Measurements from ENCODE around the gene ESRRG.

Gene ESRRG

GRCh38 chr1:216723274-216723780 lies at the start of gene ESRRG:
Gene ESRRG, minus strand, starts transcription at chr1:216723429. Its CDS starts 130 bp downstream, at chr1:216723299.
- no peak for DNase-seq (ENCODE audit: low read depth)
- H3K4me3 ChIP-seq (ENCODE audit: low read depth, low read length) = no peak within 1 kb of the TSS
- TF ChIP-seq CTCF (IDR thresholded peaks at IDR 0.05; ENCODE audit: low read depth, low read length, missing control alignments) = no peak

- no peak overlapping the region for H3K4me3 ChIP-seq (ENCODE audit: low read depth, low read length)
- no peak for DNase-seq (ENCODE audit: low read depth)
These were observed 48.7 kb upstream of the ESRRG start for GRCh38 chr1:216771922-216772321.

GRCh38 chr1:216766633-216767327 lies 43.6 kb upstream of the ESRRG start:
- DNase-seq (ENCODE audit: low read depth) = no peak
- H3K4me3 ChIP-seq (ENCODE audit: low read depth, low read length) = no peak overlapping the region
- TF ChIP-seq CTCF (IDR thresholded peaks at IDR 0.05; ENCODE audit: low read depth, low read length, missing control alignments) = no peak

More at GRCh38 chr1:216771922-216772321, 48.7 kb upstream of the ESRRG start:
- no peak for TF ChIP-seq CTCF (IDR thresholded peaks at IDR 0.05; ENCODE audit: low read depth, low read length, missing control alignments)

GRCh38 chr1:216765346-216766300 lies 42.4 kb upstream of the ESRRG start:
- no peak for TF ChIP-seq CTCF (IDR thresholded peaks at IDR 0.05; ENCODE audit: low read depth, low read length, missing control alignments)
- no peak for DNase-seq (ENCODE audit: low read depth)
- no peak overlapping the region for H3K4me3 ChIP-seq (ENCODE audit: low read depth, low read length)

- no peak for DNase-seq (ENCODE audit: low read depth)
- no peak overlapping the region for H3K4me3 ChIP-seq (ENCODE audit: low read depth, low read length)
- TF ChIP-seq CTCF (IDR thresholded peaks at IDR 0.05; ENCODE audit: low read depth, low read length, missing control alignments) = no peak
These were observed 34.9 kb upstream of the ESRRG start for GRCh38 chr1:216758161-216758560.

- H3K4me3 ChIP-seq (ENCODE audit: low read depth, low read length) = no peak overlapping the region
- DNase-seq (ENCODE audit: low read depth) = no peak
- no peak for TF ChIP-seq CTCF (IDR thresholded peaks at IDR 0.05; ENCODE audit: low read depth, low read length, missing control alignments)
These were observed 33.9 kb upstream of the ESRRG start for GRCh38 chr1:216757110-216757509.
